SK-N-SH (cell line): ENCODE results near the gene SKIL. TPM values are rescaled to one million over a fixed set of nuclear protein-coding genes. Genes with fewer than 3 reads are reported as not detected.

Source experiments
- CTCF ChIA-PET: fragments of 300-600, 350-600 bp; formaldehyde crosslinking; extraction: SDS; loops from one replicate; lab custom pipeline; 2021; lab: Yijun Ruan, JAX
- POLR2A ChIA-PET: fragments of 350-600 bp; sonication (Branson Sonifier 250); formaldehyde crosslinking; extraction: SDS; loops from one replicate; lab custom pipeline; 2020; ENCODE audit warnings: antibody characterized with exemption, inconsistent platforms; lab: Yijun Ruan, JAX
- DNase-seq: peaks from one replicate; pipeline ENCODE4 v3.0.0; 2012
- H2AFZ ChIP-seq: fragments of 200-600 bp; sonication (generic); 2 replicates; pipeline ENCODE4 v1.8.1; 2016; ENCODE audit warnings: antibody characterized with exemption, mild to moderate bottlenecking, low read depth
- H3F3A ChIP-seq: fragments of 200-600 bp; sonication (generic); replicated peaks from 2 replicates; pipeline ENCODE3; 2016; ENCODE audit warnings: antibody characterized with exemption, mild to moderate bottlenecking; ENCODE audit not compliant: insufficient read depth
- H3K27ac ChIP-seq, 2 experiments: fragments of 200-500 bp in 1 of 2; fragments of 200-600 bp in 1 of 2; sonication (Bioruptor generic) in 1 of 2; sonication (generic), shearing (Covaris generic) in 1 of 2; 2 replicates each; pipeline versions ENCODE4 v1.5.1 to v1.6.1; 2014 to 2016; ENCODE audit warnings: low read depth in 2 of 2, inconsistent platforms in 1 of 2, low read length in 1 of 2, mild to moderate bottlenecking in 1 of 2, mixed read lengths in 1 of 2
- H3K27me3 ChIP-seq: fragments of 200-600 bp; sonication (generic), shearing (Covaris generic); 2 replicates; pipeline ENCODE4 v1.6.1; 2016; ENCODE audit warnings: mixed run types; ENCODE audit not compliant: insufficient read depth
- H3K36me3 ChIP-seq, 2 experiments: fragments of 200-500 bp in 1 of 2; fragments of 200-600 bp in 1 of 2; sonication (Bioruptor generic) in 1 of 2; sonication (generic) in 1 of 2; replicated peaks in 1 of 2; 2 replicates each; pipeline versions ENCODE3 to v1.5.1; 2014 to 2016; ENCODE audit warnings: low read length in 1 of 2, mild to moderate bottlenecking in 1 of 2; ENCODE audit not compliant: insufficient read depth in 2 of 2, control insufficient read depth in 1 of 2
- H3K4me1 ChIP-seq, 2 experiments: fragments of 200-500 bp in 1 of 2; fragments of 200-600 bp in 1 of 2; sonication (Bioruptor generic) in 1 of 2; sonication (generic), shearing (Covaris generic) in 1 of 2; 2 replicates each; pipeline versions ENCODE4 v1.5.1 to v1.6.1; 2014 to 2016; ENCODE audit warnings: low read depth in 1 of 2, low read length in 1 of 2, mixed run types in 1 of 2; ENCODE audit not compliant: insufficient read depth in 2 of 2, control insufficient read depth in 1 of 2
- H3K4me2 ChIP-seq: fragments of 200-600 bp; sonication (generic), shearing (Covaris generic); 2 replicates; pipeline ENCODE4 v1.6.1; 2017; ENCODE audit warnings: mixed run types
- H3K4me3 ChIP-seq, 2 experiments: fragments of 200-500 bp in 1 of 2; fragments of 200-600 bp in 1 of 2; sonication (Bioruptor generic) in 1 of 2; sonication (generic), shearing (Covaris generic) in 1 of 2; 2 replicates each; pipeline versions ENCODE4 v1.5.1 to v1.8.1; 2014 to 2016; ENCODE audit warnings: low read depth in 2 of 2, inconsistent platforms in 1 of 2, low read length in 1 of 2, mild to moderate bottlenecking in 1 of 2, mixed read lengths in 1 of 2, moderate library complexity in 1 of 2
- H3K79me2 ChIP-seq: fragments of 200-600 bp; sonication (generic); 2 replicates; pipeline ENCODE4 v1.8.1; 2017; ENCODE audit warnings: mild to moderate bottlenecking; ENCODE audit not compliant: insufficient read depth
- H3K9ac ChIP-seq: fragments of 200-600 bp; sonication (generic); 2 replicates; pipeline ENCODE4 v1.6.1; 2017; ENCODE audit warnings: mixed run types
- H3K9me2 ChIP-seq: fragments of 200-600 bp; sonication (generic); 2 replicates; pipeline ENCODE4 v1.6.1; 2017; ENCODE audit warnings: mixed run types
- H3K9me3 ChIP-seq: fragments of 200-600 bp; sonication (generic); 2 replicates; pipeline ENCODE4 v1.6.1; 2017; ENCODE audit warnings: mixed run types, mild to moderate bottlenecking, moderate library complexity
- H4K20me1 ChIP-seq: fragments of 200-600 bp; sonication (generic); 2 replicates; pipeline ENCODE4 v1.6.1; 2017; ENCODE audit warnings: mild to moderate bottlenecking, mixed run types; ENCODE audit not compliant: insufficient read depth
- EP300 ChIP-seq, 2 experiments: IDR thresholded peaks; 2 replicates each; pipeline versions ENCODE4 v1.4.0 to v1.6.1; 2012; ENCODE audit warnings: borderline replicate concordance in 1 of 2, low read depth in 1 of 2, low read length in 1 of 2
- FOXM1 ChIP-seq: IDR thresholded peaks from 2 replicates; pipeline ENCODE4 v1.4.0; 2012; ENCODE audit warnings: low read depth, mild to moderate bottlenecking
- MEF2A ChIP-seq: IDR thresholded peaks from 2 replicates; pipeline ENCODE4 v1.4.0; 2012; ENCODE audit warnings: low read depth, borderline replicate concordance
- NFIC ChIP-seq: IDR thresholded peaks from 2 replicates; pipeline ENCODE4 v1.4.0; 2012; ENCODE audit warnings: borderline replicate concordance
- NRF1 ChIP-seq: IDR thresholded peaks from 2 replicates; pipeline ENCODE4 v1.6.1; 2012; ENCODE audit warnings: low read depth, mild to moderate bottlenecking, low read length
- RAD21 ChIP-seq: IDR thresholded peaks from 2 replicates; pipeline ENCODE4 v1.6.1; 2012; ENCODE audit warnings: mild to moderate bottlenecking, low read length
- RXRA ChIP-seq: IDR thresholded peaks from 2 replicates; pipeline ENCODE4 v1.4.0; 2012; ENCODE audit warnings: low read depth, mild to moderate bottlenecking, borderline replicate concordance
- TCF12 ChIP-seq: IDR thresholded peaks from 2 replicates; pipeline ENCODE4 v1.4.0; 2012
- YY1 ChIP-seq: IDR thresholded peaks from 2 replicates; pipeline ENCODE4 v1.4.0; 2012; ENCODE audit warnings: low read depth, mild to moderate bottlenecking
- WGBS: methylation state at CpG from one replicate; pipeline ENCODE4 v1.1.6; 2017; ENCODE audit warnings: low lambda C conversion rate; 5-methylcytosine and 5-hydroxymethylcytosine counted together
- polyA plus RNA-seq, 3 experiments: library from polyadenylated mRNA; depleted of rRNA; stranded (reverse); fragments of >200 nt; gene quantifications; 2 replicates each; pipeline ENCODE4 v1.2.3, GENCODE V29; 2012
- TF ChIP-seq, protein P1 (sequence below): IDR thresholded peaks from 2 replicates; pipeline ENCODE4; 2012
- TF ChIP-seq, protein P2 (sequence below): fragments of 200-600 bp; sonication (generic); IDR thresholded peaks from 2 replicates; pipeline ENCODE4 v1.6.1; 2017; ENCODE audit warnings: antibody characterized with exemption, mild to moderate bottlenecking, moderate library complexity
- TF ChIP-seq, protein P3 (sequence below): IDR thresholded peaks from 2 replicates; pipeline ENCODE4 v1.4.0; 2012; ENCODE audit warnings: low read depth, borderline replicate concordance

SKIL gene
- polyA plus RNA-seq, 1 of the 3 experiments (the other 2 are of a cell fraction), result 3.9 TPM

DNA sequence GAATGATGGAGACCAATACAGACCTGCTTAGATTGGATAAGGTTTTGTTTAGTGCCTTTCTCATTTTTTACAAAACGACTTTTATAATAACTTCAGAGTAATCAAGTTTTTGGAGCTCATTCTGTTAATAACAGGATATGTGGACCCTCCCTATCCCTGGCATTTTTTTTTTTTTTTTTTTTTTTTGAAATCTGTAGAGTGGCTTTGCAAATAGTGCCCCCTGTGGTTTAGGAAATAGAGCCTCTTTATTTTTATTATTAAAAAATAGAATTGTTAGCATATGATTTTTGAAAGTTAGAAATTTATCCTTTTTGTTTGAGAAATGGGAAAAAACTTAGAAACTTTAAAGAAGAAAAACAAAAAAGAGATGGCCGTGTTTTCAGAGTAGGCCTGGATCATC is 11.4 kb downstream of the SKIL start:
- H3K4me3 ChIP-seq, result no peak overlapping the region
- H3F3A ChIP-seq, result peaks cover 44% of the 10 kb centered on the region
- H3K4me1 ChIP-seq, result peaks cover 0 to 3% of the 10 kb centered on the region in 2 experiments; a peak in 3 of 4 replicates
- ChIA-PET POLR2A (no interaction called here), CTCF (interaction anchor here (0.8 to 2.5 kb wide), 10 partner anchors 8 to 443 kb away, joined by 3 to 10 read pairs (median 4); no protein-coding TSS in a partner anchor)
- peaks cover 99% of the 10 kb centered on the region for H3K79me2 ChIP-seq
- peaks cover 7 to 71% of the 10 kb centered on the region in 2 experiments for H3K36me3 ChIP-seq
- no peak overlapping the region for H3K9ac ChIP-seq
- H3K27ac ChIP-seq, result no peak overlapping the region
- DNase-seq, result peak; percentile 45
- H2AFZ ChIP-seq, result no peak overlapping the region
- H4K20me1 ChIP-seq, result peaks cover 82% of the 10 kb centered on the region
- no peak overlapping the region for H3K4me2 ChIP-seq
- H3K27me3 ChIP-seq, result no peaks in the 10 kb centered on the region
- no peaks in the 10 kb centered on the region for H3K9me2 ChIP-seq
- WGBS, result 59% methylated on average over 2 of the region's 2 CpGs
- TF ChIP-seq, protein P1, sequence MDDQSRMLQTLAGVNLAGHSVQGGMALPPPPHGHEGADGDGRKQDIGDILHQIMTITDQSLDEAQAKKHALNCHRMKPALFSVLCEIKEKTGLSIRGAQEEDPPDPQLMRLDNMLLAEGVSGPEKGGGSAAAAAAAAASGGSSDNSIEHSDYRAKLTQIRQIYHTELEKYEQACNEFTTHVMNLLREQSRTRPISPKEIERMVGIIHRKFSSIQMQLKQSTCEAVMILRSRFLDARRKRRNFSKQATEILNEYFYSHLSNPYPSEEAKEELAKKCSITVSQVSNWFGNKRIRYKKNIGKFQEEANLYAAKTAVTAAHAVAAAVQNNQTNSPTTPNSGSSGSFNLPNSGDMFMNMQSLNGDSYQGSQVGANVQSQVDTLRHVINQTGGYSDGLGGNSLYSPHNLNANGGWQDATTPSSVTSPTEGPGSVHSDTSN, result no peak
- TF ChIP-seq, protein P2, sequence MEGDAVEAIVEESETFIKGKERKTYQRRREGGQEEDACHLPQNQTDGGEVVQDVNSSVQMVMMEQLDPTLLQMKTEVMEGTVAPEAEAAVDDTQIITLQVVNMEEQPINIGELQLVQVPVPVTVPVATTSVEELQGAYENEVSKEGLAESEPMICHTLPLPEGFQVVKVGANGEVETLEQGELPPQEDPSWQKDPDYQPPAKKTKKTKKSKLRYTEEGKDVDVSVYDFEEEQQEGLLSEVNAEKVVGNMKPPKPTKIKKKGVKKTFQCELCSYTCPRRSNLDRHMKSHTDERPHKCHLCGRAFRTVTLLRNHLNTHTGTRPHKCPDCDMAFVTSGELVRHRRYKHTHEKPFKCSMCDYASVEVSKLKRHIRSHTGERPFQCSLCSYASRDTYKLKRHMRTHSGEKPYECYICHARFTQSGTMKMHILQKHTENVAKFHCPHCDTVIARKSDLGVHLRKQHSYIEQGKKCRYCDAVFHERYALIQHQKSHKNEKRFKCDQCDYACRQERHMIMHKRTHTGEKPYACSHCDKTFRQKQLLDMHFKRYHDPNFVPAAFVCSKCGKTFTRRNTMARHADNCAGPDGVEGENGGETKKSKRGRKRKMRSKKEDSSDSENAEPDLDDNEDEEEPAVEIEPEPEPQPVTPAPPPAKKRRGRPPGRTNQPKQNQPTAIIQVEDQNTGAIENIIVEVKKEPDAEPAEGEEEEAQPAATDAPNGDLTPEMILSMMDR, result peak; percentile 58
- no peak for TF ChIP-seq NRF1
- TF ChIP-seq TCF12, result no peak
- TF ChIP-seq MEF2A, result no peak
- no peak for TF ChIP-seq RXRA
- peak; percentile 47 for TF ChIP-seq RAD21
- no peak for TF ChIP-seq FOXM1
- TF ChIP-seq NFIC, result no peak
- no peak for TF ChIP-seq YY1
- no peaks in the 10 kb centered on the region for H3K9me3 ChIP-seq

DNA sequence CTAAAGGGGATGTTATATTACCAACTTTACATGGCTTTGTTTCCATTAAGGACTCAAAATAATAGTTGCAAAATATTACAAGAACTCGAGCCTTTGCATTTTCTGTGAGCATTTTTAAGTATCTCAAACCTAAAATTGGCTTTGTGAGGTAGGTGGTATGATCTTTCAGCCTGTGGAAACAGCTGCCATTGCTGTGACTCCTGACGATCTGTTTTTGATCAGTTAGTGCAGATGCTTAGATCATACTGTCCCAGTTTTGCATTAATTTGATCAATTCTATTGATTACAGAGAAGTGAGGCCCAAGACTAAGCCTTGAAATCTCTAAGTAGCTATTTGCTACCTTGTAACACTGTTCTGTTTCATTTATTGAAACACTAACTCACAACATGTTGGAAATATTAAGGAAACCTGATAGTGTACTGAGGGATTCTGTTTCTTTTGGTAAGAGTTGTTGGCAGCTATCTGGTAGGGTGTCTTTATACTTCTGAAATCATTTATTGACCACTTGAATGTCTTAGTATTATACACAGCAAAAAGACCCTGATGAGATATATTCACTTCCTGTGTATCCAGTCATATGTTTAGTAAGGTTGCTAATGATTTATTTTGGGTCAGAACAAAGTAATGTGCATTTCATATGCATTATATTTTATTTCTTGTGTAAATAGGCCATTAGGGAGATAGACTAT is 14.8 kb downstream of the SKIL start:
- CTCF ChIA-PET, result interaction anchor here (1.1 to 3.1 kb wide), 2 partner anchors 38 to 42 kb away, joined by 3 to 14 read pairs; no protein-coding TSS in a partner anchor
- Histone ChIP-seq H3K4me2 (peak overlapping the region; percentile 35; the same call in 1 of the 2 replicates), H3K27ac (peak overlapping the region; percentile 21 to 62)

More for the DNA sequence above, 14.8 kb downstream of the SKIL start:
- Histone ChIP-seq H3K79me2 (peaks cover 99% of the 10 kb centered on the region), H3K9me2 (no peaks in the 10 kb centered on the region), H3K36me3 (peaks cover 5 to 68% of the 10 kb centered on the region in 2 experiments), H3K27me3 (no peaks in the 10 kb centered on the region), H2AFZ (no peak overlapping the region), H3K4me1 (peaks cover 0 to 3% of the 10 kb centered on the region in 2 experiments; a peak in 3 of 4 replicates), H4K20me1 (peaks cover 80% of the 10 kb centered on the region), H3K9me3 (no peaks in the 10 kb centered on the region), H3K4me3 (no peak overlapping the region; a peak in 1 of 4 replicates), H3K9ac (no peak overlapping the region), H3F3A (peaks cover 54% of the 10 kb centered on the region)
- TF ChIP-seq EP300 (IDR thresholded peaks at IDR 0.05; ENCODE audit: borderline replicate concordance in 1 of 2, low read depth in 1 of 2, low read length in 1 of 2), result 0 out of 4 replicates have a peak, but pooled peaks of 1 of the 2 experiments have one; percentile 5
- TF ChIP-seq, protein P3, sequence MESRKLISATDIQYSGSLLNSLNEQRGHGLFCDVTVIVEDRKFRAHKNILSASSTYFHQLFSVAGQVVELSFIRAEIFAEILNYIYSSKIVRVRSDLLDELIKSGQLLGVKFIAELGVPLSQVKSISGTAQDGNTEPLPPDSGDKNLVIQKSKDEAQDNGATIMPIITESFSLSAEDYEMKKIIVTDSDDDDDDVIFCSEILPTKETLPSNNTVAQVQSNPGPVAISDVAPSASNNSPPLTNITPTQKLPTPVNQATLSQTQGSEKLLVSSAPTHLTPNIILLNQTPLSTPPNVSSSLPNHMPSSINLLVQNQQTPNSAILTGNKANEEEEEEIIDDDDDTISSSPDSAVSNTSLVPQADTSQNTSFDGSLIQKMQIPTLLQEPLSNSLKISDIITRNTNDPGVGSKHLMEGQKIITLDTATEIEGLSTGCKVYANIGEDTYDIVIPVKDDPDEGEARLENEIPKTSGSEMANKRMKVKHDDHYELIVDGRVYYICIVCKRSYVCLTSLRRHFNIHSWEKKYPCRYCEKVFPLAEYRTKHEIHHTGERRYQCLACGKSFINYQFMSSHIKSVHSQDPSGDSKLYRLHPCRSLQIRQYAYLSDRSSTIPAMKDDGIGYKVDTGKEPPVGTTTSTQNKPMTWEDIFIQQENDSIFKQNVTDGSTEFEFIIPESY, result no peak
- 50% methylated on average over 2 of the region's 2 CpGs for WGBS
- POLR2A ChIA-PET, result no interaction called here
- DNase-seq, result peak; percentile 28
